ENCODE results near the gene PSEN2.

DNA sequence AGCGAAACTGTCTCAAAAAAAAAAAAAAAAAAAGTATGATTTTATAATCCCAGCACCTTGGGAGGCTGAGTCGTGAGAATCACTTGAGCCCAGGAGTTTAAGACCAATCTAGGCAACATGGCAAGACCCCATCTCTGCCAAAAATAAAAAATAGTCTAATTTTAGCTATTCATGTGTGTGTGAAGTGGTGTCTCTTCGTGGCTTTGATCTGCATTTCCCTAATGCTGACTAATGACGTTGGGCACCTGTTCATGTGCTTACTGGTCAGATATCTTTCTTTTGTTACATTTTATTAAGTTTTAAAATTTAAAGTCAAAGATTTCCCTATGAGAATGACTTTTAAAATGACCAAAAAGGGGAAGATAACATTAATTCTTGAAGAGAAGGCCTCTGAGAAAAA is 31.0 kb downstream of the PSEN2 start:
- TF ChIP-seq, protein P1, sequence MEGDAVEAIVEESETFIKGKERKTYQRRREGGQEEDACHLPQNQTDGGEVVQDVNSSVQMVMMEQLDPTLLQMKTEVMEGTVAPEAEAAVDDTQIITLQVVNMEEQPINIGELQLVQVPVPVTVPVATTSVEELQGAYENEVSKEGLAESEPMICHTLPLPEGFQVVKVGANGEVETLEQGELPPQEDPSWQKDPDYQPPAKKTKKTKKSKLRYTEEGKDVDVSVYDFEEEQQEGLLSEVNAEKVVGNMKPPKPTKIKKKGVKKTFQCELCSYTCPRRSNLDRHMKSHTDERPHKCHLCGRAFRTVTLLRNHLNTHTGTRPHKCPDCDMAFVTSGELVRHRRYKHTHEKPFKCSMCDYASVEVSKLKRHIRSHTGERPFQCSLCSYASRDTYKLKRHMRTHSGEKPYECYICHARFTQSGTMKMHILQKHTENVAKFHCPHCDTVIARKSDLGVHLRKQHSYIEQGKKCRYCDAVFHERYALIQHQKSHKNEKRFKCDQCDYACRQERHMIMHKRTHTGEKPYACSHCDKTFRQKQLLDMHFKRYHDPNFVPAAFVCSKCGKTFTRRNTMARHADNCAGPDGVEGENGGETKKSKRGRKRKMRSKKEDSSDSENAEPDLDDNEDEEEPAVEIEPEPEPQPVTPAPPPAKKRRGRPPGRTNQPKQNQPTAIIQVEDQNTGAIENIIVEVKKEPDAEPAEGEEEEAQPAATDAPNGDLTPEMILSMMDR (conservative IDR thresholded peaks at IDR 0.05 in 1 of 2, IDR thresholded peaks at IDR 0.05 in 1 of 2; ENCODE audit: extremely low read depth in 1 of 2, insufficient read depth in 1 of 2, low read depth in 1 of 2, low read length in 2 of 2) = no peak
- no peak for TF ChIP-seq EZH2 (IDR thresholded peaks at IDR 0.05; ENCODE audit: borderline replicate concordance, low read length)
